ENCODE results near the gene AFG1L.
A peak's percentile ranks its signal among the peaks of the same experiment; 100 is the strongest.

Gene AFG1L

GRCh38 chr6:108451816-108452215, 157.0 kb downstream of the AFG1L start:
- TF ChIP-seq FOXP2 (optimal IDR thresholded peaks at IDR 0.05; ENCODE audit: control extremely low read depth, extremely low read length, insufficient read depth) (no peak), EZH2 (IDR thresholded peaks at IDR 0.05) (no peak), POLR2AphosphoS5 (IDR thresholded peaks at IDR 0.05; ENCODE audit: borderline replicate concordance, low read depth, low read length) (no peak)
- no peaks in the 10 kb centered on the region; the same call in none of the 2 replicates for H3K9me3 ChIP-seq (ENCODE audit: low read depth, low read length)
- H3K27ac ChIP-seq, result peak overlapping the region; percentile 87
- no peak overlapping the region for H3K9ac ChIP-seq (ENCODE audit: insufficient read length)
- no peak overlapping the region for H3K4me3 ChIP-seq
- H3K36me3 ChIP-seq (ENCODE audit: insufficient read depth, low read length), result no peaks in the 10 kb centered on the region
- no peak for DNase-seq (ENCODE audit: low read depth, low spot score)

GRCh38 chr6:108452711-108453195, 157.9 kb downstream of the AFG1L start:
- no peaks in the 10 kb centered on the region for H3K36me3 ChIP-seq (ENCODE audit: insufficient read depth, low read length)
- TF ChIP-seq FOXP2 (optimal IDR thresholded peaks at IDR 0.05; ENCODE audit: control extremely low read depth, extremely low read length, insufficient read depth), result no peak
- TF ChIP-seq POLR2AphosphoS5 (IDR thresholded peaks at IDR 0.05; ENCODE audit: borderline replicate concordance, low read depth, low read length), result no peak
- no peak for TF ChIP-seq EZH2 (IDR thresholded peaks at IDR 0.05)
- peak overlapping the region; percentile 87 for H3K27ac ChIP-seq
- peak overlapping the region; percentile 21 for H3K4me3 ChIP-seq
- no peaks in the 10 kb centered on the region; the same call in none of the 2 replicates for H3K9me3 ChIP-seq (ENCODE audit: low read depth, low read length)
- no peak for DNase-seq (ENCODE audit: low read depth, low spot score)
- H3K9ac ChIP-seq (ENCODE audit: insufficient read length), result no peak overlapping the region

- H3K9ac ChIP-seq (ENCODE audit: insufficient read length), result no peak overlapping the region
Observed at GRCh38 chr6:108453601-108454185, 158.8 kb downstream of the AFG1L start.

GRCh38 chr6:108454356-108454755, 159.5 kb downstream of the AFG1L start:
- Histone ChIP-seq H3K4me3 (no peak overlapping the region), H3K36me3 (ENCODE audit: insufficient read depth, low read length) (no peaks in the 10 kb centered on the region), H3K27ac (peak overlapping the region; percentile 87), H3K9me3 (ENCODE audit: low read depth, low read length) (no peaks in the 10 kb centered on the region; the same call in none of the 2 replicates), H3K9ac (ENCODE audit: insufficient read length) (no peak overlapping the region)
- TF ChIP-seq EZH2 (IDR thresholded peaks at IDR 0.05) (no peak), POLR2AphosphoS5 (IDR thresholded peaks at IDR 0.05; ENCODE audit: borderline replicate concordance, low read depth, low read length) (no peak), FOXP2 (optimal IDR thresholded peaks at IDR 0.05; ENCODE audit: control extremely low read depth, extremely low read length, insufficient read depth) (no peak)
- no peak for DNase-seq (ENCODE audit: low read depth, low spot score)

More at GRCh38 chr6:108453601-108454185, 158.8 kb downstream of the AFG1L start:
- H3K36me3 ChIP-seq (ENCODE audit: insufficient read depth, low read length), result no peaks in the 10 kb centered on the region
- peak overlapping the region; percentile 4; the same call in 1 of the 2 replicates for H3K4me3 ChIP-seq
- no peaks in the 10 kb centered on the region; the same call in none of the 2 replicates for H3K9me3 ChIP-seq (ENCODE audit: low read depth, low read length)
- peak overlapping the region; percentile 87 for H3K27ac ChIP-seq
- DNase-seq (ENCODE audit: low read depth, low spot score), result no peak
- TF ChIP-seq POLR2AphosphoS5 (IDR thresholded peaks at IDR 0.05; ENCODE audit: borderline replicate concordance, low read depth, low read length) (no peak), FOXP2 (optimal IDR thresholded peaks at IDR 0.05; ENCODE audit: control extremely low read depth, extremely low read length, insufficient read depth) (no peak), EZH2 (IDR thresholded peaks at IDR 0.05) (no peak)

- no peak overlapping the region for H3K9ac ChIP-seq (ENCODE audit: insufficient read length)
- no peaks in the 10 kb centered on the region; the same call in none of the 2 replicates for H3K9me3 ChIP-seq (ENCODE audit: low read depth, low read length)
- no peak overlapping the region for H3K4me3 ChIP-seq
- DNase-seq (ENCODE audit: low read depth, low spot score), result no peak
- H3K36me3 ChIP-seq (ENCODE audit: insufficient read depth, low read length), result no peaks in the 10 kb centered on the region
- peak overlapping the region; percentile 78 for H3K27ac ChIP-seq
- TF ChIP-seq FOXP2 (optimal IDR thresholded peaks at IDR 0.05; ENCODE audit: control extremely low read depth, extremely low read length, insufficient read depth) (no peak), POLR2AphosphoS5 (IDR thresholded peaks at IDR 0.05; ENCODE audit: borderline replicate concordance, low read depth, low read length) (no peak), EZH2 (IDR thresholded peaks at IDR 0.05) (no peak)
Observed at GRCh38 chr6:108455688-108456087, 160.8 kb downstream of the AFG1L start.

- Histone ChIP-seq H3K4me3 (peak overlapping the region; percentile 66), H3K27ac (peak overlapping the region; percentile 96), H3K9me3 (ENCODE audit: low read depth, low read length) (no peaks in the 10 kb centered on the region), H3K9ac (ENCODE audit: insufficient read length) (peak overlapping the region; percentile 70), H3K36me3 (ENCODE audit: insufficient read depth, low read length) (no peaks in the 10 kb centered on the region)
- DNase-seq (ENCODE audit: low read depth, low spot score), result no peak
- no peak for TF ChIP-seq FOXP2 (optimal IDR thresholded peaks at IDR 0.05; ENCODE audit: control extremely low read depth, extremely low read length, insufficient read depth)
- TF ChIP-seq POLR2AphosphoS5 (IDR thresholded peaks at IDR 0.05; ENCODE audit: borderline replicate concordance, low read depth, low read length), result no peak
- TF ChIP-seq EZH2 (IDR thresholded peaks at IDR 0.05), result no peak
Observed at GRCh38 chr6:108463784-108464183, 168.9 kb downstream of the AFG1L start.

GRCh38 chr6:108464418-108465097, 169.7 kb downstream of the AFG1L start:
- TF ChIP-seq POLR2AphosphoS5 (IDR thresholded peaks at IDR 0.05; ENCODE audit: borderline replicate concordance, low read depth, low read length) (no peak), EZH2 (IDR thresholded peaks at IDR 0.05) (no peak), FOXP2 (optimal IDR thresholded peaks at IDR 0.05; ENCODE audit: control extremely low read depth, extremely low read length, insufficient read depth) (no peak)
- no peak for DNase-seq (ENCODE audit: low read depth, low spot score)
- Histone ChIP-seq H3K9me3 (ENCODE audit: low read depth, low read length) (no peaks in the 10 kb centered on the region), H3K27ac (peak overlapping the region; percentile 96), H3K36me3 (ENCODE audit: insufficient read depth, low read length) (no peaks in the 10 kb centered on the region), H3K9ac (ENCODE audit: insufficient read length) (peak overlapping the region; percentile 70), H3K4me3 (peak overlapping the region; percentile 66)

- H3K9me3 ChIP-seq (ENCODE audit: low read depth, low read length), result no peaks in the 10 kb centered on the region
- DNase-seq (ENCODE audit: low read depth, low spot score), result no peak
- peak overlapping the region; percentile 96 for H3K27ac ChIP-seq
- H3K9ac ChIP-seq (ENCODE audit: insufficient read length), result no peak overlapping the region
- no peak overlapping the region for H3K4me3 ChIP-seq
- no peaks in the 10 kb centered on the region for H3K36me3 ChIP-seq (ENCODE audit: insufficient read depth, low read length)
- TF ChIP-seq FOXP2 (optimal IDR thresholded peaks at IDR 0.05; ENCODE audit: control extremely low read depth, extremely low read length, insufficient read depth), result no peak
- TF ChIP-seq EZH2 (IDR thresholded peaks at IDR 0.05), result no peak
- TF ChIP-seq POLR2AphosphoS5 (IDR thresholded peaks at IDR 0.05; ENCODE audit: borderline replicate concordance, low read depth, low read length), result no peak
Observed at GRCh38 chr6:108465098-108465495, 170.2 kb downstream of the AFG1L start.
